ENCODE measurements around the gene NRCAM.

The NRCAM gene

GRCh38 chr7:108282427-108282996 lies 173.7 kb downstream of the NRCAM start:
- TF ChIP-seq EGR2 (tag by site-specific recombination; IDR thresholded peaks at IDR 0.05; ENCODE audit: low read depth) (no peak), ZNF274 (IDR thresholded peaks at IDR 0.05; ENCODE audit: low read length) (no peak), ZNF274 (tag by site-specific recombination; IDR thresholded peaks at IDR 0.05; ENCODE audit: borderline replicate concordance) (no peak), KLF8 (tag by site-specific recombination; IDR thresholded peaks at IDR 0.05) (no peak), PRDM6 (tag by site-specific recombination; IDR thresholded peaks at IDR 0.05) (peak; percentile 69)
- ChIA-PET CTCF (no interaction called here), POLR2A (no interaction called here)
- H3K27ac ChIP-seq (ENCODE audit: extremely low read depth, low read depth, low read length): no peak overlapping the region
- peaks cover 5% of the 10 kb centered on the region; the same call in 1 of the 2 replicates for H3K4me1 ChIP-seq (ENCODE audit: control insufficient read depth, insufficient read depth, low read length)
- no peaks in the 10 kb centered on the region for H3K36me3 ChIP-seq (ENCODE audit: control insufficient read depth in 2 of 2, insufficient read depth in 1 of 2, low read length in 2 of 2)
- H3K4me3 ChIP-seq (ENCODE audit: low read depth, low read length): no peak overlapping the region
- H3K9me3 ChIP-seq (ENCODE audit: control insufficient read depth, insufficient read depth, low read depth, low read length): no peaks in the 10 kb centered on the region

- ChIA-PET CTCF (interaction anchor here (1.1 kb wide), 1 partner anchor 9 kb away, joined by 3 read pairs; no protein-coding TSS in a partner anchor), POLR2A (no interaction called here)
- Histone ChIP-seq H3K36me3 (ENCODE audit: control insufficient read depth in 2 of 2, insufficient read depth in 1 of 2, low read length in 2 of 2) (no peaks in the 10 kb centered on the region), H3K9me3 (ENCODE audit: control insufficient read depth, insufficient read depth, low read depth, low read length) (no peaks in the 10 kb centered on the region), H3K4me1 (ENCODE audit: control insufficient read depth, insufficient read depth, low read length) (peaks cover 5% of the 10 kb centered on the region; the same call in 1 of the 2 replicates), H3K4me3 (ENCODE audit: low read depth, low read length) (no peak overlapping the region), H3K27ac (ENCODE audit: extremely low read depth, low read depth, low read length) (no peak overlapping the region)
- TF ChIP-seq ZNF654 (tag by site-specific recombination; IDR thresholded peaks at IDR 0.05; ENCODE audit: low read depth) (no peak), ZNF16 (tag by site-specific recombination; IDR thresholded peaks at IDR 0.05; ENCODE audit: low read depth) (no peak), ELK4 (IDR thresholded peaks at IDR 0.05; ENCODE audit: borderline replicate concordance, low read depth, low read length) (no peak), ZNF692 (tag by site-specific recombination; IDR thresholded peaks at IDR 0.05) (no peak), MEIS1 (CRISPR knock-in tag; IDR thresholded peaks at IDR 0.05; ENCODE audit: borderline replicate concordance) (no peak), ZNF26 (tag by site-specific recombination; IDR thresholded peaks at IDR 0.05) (no peak), GFI1B (tag by site-specific recombination; IDR thresholded peaks at IDR 0.05) (no peak), ZNF335 (tag by site-specific recombination; conservative IDR thresholded peaks at IDR 0.05) (no peak), CTCF (tag by site-specific recombination; IDR thresholded peaks at IDR 0.05) (no peak), SETDB1 (IDR thresholded peaks at IDR 0.05; ENCODE audit: insufficient read length, low read length) (no peak)
Observed at GRCh38 chr7:108280136-108280535, 176.1 kb downstream of the NRCAM start.
